Measurements from ENCODE around the gene LCN2. TPM values are rescaled to one million over a fixed set of nuclear protein-coding genes. Genes with fewer than 3 reads are reported as not detected.

LCN2 gene
- total RNA-seq, 1 donor from 2014 or later = not detected

DNA sequence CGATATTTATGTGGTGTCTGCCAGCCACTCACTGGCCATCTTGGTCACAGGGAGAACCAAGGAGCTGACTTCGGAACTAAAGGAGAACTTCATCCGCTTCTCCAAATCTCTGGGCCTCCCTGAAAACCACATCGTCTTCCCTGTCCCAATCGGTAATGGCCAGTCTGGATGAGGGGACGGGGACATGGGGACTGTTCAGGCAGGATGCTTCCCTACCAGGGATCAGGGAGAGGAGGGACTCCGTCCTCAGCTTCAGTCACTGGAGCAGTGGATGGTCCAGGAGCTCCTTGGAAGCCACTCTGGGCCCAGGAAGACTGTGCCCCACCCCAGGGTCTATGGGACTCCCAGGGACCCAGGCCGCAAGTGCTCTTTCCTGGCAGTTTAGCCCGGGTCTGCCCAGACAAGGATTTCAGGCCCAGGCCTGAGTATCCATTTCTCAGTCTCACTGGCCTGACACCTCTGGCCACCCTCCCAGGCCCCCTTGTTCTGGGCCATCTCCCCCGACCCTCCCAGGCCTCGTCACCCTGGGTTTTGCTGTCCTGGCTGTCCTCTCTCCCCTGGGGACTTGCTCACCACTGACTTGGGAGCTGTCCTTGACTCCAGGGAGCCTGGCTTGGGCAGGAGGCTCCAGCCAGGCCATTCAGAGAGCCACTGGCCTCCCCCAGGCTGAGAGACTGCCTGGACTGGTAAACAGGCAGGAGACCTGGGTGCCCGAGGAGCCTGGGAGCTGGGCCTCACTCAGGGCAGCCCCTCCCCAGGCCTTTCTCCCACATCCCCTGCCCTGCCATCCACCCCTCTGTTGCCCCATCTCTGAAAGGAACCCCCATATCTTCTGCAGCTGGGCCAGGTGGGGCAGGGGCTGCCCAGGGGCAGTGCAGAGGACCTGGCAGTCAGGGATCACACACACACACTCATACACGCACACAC lies 3.1 kb downstream of the LCN2 start:
- intact Hi-C loops (cut with micrococcal nuclease) = no loop called here
- Histone ChIP-seq H3K27ac (replicated peaks) (no peak overlapping the region), H3K4me3 (no peak overlapping the region), H3K4me1 (peaks cover 27% of the 10 kb centered on the region), H3K36me3 (no peaks in the 10 kb centered on the region), H3K9me3 (replicated peaks) (no peaks in the 10 kb centered on the region), H3K27me3 (ENCODE audit: low read depth) (no peaks in the 10 kb centered on the region)
- TF ChIP-seq, protein P1, sequence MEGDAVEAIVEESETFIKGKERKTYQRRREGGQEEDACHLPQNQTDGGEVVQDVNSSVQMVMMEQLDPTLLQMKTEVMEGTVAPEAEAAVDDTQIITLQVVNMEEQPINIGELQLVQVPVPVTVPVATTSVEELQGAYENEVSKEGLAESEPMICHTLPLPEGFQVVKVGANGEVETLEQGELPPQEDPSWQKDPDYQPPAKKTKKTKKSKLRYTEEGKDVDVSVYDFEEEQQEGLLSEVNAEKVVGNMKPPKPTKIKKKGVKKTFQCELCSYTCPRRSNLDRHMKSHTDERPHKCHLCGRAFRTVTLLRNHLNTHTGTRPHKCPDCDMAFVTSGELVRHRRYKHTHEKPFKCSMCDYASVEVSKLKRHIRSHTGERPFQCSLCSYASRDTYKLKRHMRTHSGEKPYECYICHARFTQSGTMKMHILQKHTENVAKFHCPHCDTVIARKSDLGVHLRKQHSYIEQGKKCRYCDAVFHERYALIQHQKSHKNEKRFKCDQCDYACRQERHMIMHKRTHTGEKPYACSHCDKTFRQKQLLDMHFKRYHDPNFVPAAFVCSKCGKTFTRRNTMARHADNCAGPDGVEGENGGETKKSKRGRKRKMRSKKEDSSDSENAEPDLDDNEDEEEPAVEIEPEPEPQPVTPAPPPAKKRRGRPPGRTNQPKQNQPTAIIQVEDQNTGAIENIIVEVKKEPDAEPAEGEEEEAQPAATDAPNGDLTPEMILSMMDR (IDR thresholded peaks at IDR 0.05; ENCODE audit: borderline replicate concordance) = no peak
- no peak for DNase-seq

DNA sequence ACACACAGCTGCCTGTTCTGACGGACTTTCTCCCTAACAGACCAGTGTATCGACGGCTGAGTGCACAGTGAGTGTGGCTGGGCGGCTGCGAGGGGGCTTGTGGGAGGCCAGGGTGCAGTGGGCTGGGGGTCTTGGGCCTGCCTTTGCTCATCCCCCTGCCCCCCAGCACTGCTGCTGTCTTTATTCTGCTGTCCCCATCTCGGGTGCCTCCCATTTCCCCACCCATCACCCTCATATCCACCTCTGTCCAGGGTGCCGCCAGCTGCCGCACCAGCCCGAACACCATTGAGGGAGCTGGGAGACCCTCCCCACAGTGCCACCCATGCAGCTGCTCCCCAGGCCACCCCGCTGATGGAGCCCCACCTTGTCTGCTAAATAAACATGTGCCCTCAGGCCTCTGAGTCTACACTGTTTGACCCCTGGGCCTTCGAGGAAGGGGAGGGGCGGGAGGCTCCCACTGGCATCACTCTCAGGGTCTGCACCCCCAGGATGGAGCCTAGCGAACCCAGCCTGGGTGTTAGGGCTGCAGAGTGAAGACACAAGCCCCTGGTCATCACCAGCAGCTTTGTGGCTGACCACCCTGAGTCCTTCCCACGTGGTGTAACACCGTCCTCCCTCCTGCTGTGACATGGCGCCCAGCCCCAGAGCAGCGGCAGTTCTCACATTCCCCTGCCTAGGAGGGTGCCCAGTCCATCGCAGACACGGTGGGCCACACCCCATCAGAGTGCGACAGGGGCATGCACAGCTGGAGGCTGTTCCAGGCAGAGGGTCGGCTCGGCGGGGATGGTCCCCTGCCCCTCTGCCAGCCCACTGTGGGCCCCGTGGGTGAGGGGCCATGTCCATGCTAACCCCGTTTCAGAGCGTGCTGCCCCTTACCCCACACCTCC lies 4.0 kb downstream of the LCN2 start:
- TF ChIP-seq, protein P1 (IDR thresholded peaks at IDR 0.05; ENCODE audit: borderline replicate concordance) = no peak
- no peak for DNase-seq
- intact Hi-C loops (cut with micrococcal nuclease) = no loop called here
- no peak overlapping the region for H3K4me3 ChIP-seq
- H3K4me1 ChIP-seq = peaks cover 26% of the 10 kb centered on the region
- H3K27ac ChIP-seq (replicated peaks) = no peak overlapping the region
- H3K36me3 ChIP-seq = no peaks in the 10 kb centered on the region
- no peaks in the 10 kb centered on the region for H3K9me3 ChIP-seq (replicated peaks)
- no peaks in the 10 kb centered on the region for H3K27me3 ChIP-seq (ENCODE audit: low read depth)

DNA sequence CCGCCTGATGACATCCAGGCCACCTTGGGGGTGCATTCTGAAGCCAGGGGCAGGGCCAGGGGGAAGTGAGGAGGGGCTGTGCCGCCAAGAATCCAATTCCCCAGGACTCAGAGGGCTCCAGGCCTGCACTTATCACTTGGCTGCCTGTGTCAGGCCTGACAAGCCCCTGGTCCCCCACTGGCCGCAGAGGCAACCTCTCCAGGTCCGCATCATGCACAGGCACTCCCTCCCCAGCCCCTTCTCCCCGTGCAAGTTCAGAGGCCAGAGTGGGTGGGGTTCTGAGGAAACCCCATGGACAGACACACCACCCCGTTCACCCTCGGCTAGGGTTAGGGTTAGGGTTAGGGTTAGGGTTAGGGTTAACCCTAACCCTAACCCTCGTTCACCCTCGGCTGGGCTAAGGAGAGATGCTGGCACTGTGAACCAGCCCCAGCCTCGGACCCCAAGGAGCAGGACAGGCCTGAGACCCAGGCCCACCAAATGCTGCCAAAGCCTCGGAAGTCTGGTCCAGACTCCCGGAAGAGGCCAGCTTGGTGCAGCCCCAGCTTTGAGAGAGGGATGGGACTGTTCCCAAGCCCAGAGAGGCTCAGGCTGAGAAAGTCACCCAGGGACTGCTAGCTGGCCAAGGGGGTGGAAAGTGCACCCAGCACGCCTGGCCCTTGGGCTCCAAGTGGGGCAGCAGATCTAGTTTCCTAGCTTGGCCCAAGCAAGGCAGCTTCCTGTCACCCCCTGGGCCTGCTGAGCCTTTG lies 4.9 kb downstream of the LCN2 start:
- Histone ChIP-seq H3K4me3 (no peak overlapping the region), H3K9me3 (replicated peaks) (no peaks in the 10 kb centered on the region), H3K36me3 (no peaks in the 10 kb centered on the region), H3K4me1 (peaks cover 18% of the 10 kb centered on the region), H3K27ac (replicated peaks) (no peak overlapping the region), H3K27me3 (ENCODE audit: low read depth) (no peaks in the 10 kb centered on the region)
- TF ChIP-seq, protein P1 (IDR thresholded peaks at IDR 0.05; ENCODE audit: borderline replicate concordance) = no peak
- intact Hi-C loops (cut with micrococcal nuclease) = no loop called here
- no peak for DNase-seq

DNA sequence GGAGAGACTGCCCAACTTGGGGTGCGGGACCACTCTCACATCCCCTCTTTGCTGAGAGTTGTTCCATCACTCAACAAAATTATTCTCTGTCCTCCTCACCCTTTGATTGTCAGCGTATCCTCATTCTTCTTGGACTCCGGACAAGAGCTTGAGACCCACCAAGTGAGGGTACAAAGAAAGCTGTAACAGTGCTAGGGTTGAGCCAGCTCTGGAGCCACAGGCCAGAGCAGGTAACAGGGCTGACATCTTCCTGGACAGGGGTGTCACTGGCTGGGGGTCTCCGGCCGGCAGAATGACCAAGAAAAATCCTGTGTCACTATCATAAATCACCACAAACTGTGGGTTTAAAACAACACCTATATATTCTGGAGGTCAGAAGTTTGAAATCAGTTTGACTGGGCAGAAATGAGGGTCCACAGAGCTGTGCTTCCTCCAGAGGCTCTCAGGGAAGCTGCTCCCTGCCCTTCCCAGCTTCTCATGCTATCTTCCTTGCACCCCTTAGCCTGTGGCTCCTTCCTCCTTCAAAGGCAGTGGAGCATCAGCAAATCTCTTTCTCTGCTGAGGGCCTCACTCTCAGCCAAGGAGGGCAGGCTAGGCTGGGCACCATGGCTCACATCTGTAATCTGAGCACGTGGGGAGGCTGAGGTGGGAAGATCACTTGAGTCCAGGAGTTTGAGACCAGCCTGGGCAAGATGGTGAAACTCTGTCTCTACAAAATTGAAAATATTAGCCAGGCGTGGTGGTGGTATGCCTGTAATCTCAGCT lies 6.7 kb downstream of the LCN2 start:
- TF ChIP-seq, protein P1 (IDR thresholded peaks at IDR 0.05; ENCODE audit: borderline replicate concordance) = no peak
- H3K4me3 ChIP-seq = no peak overlapping the region
- no peaks in the 10 kb centered on the region for H3K36me3 ChIP-seq
- H3K4me1 ChIP-seq = peaks cover 16% of the 10 kb centered on the region
- no peaks in the 10 kb centered on the region for H3K9me3 ChIP-seq (replicated peaks)
- intact Hi-C loops (cut with micrococcal nuclease) = no loop called here
- no peaks in the 10 kb centered on the region for H3K27me3 ChIP-seq (ENCODE audit: low read depth)
- H3K27ac ChIP-seq (replicated peaks) = no peak overlapping the region
- no peak for DNase-seq

DNA sequence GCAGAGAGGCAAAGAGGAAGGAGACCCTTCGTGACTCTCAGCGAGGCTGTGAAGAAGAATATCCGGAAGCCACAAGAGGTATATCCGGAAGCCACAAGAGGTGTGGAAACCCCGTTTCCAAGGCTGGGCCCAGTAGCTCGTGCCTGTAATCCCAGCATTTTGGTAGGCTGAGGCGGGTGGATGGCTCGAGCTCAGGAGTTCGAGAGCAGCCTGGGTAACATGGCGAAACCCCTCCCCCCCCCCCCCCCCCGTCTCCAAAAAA lies 10.2 kb downstream of the LCN2 start:
- intact Hi-C loops (cut with micrococcal nuclease) = no loop called here
- TF ChIP-seq, protein P1 (IDR thresholded peaks at IDR 0.05; ENCODE audit: borderline replicate concordance) = no peak
- peaks cover 20% of the 10 kb centered on the region for H3K36me3 ChIP-seq

More for the DNA sequence above, 10.2 kb downstream of the LCN2 start:
- DNase-seq = no peak
- no peaks in the 10 kb centered on the region for H3K27me3 ChIP-seq (ENCODE audit: low read depth)
- no peaks in the 10 kb centered on the region for H3K9me3 ChIP-seq (replicated peaks)
- peak overlapping the region; percentile 85 for H3K27ac ChIP-seq (replicated peaks)
- peaks cover 29% of the 10 kb centered on the region for H3K4me1 ChIP-seq
- peak overlapping the region; percentile 85 for H3K4me3 ChIP-seq

All from left ventricle myocardium inferior (tissue), 1 donor.